Cardiac muscle cell (in vitro differentiated cells and primary cell): ENCODE data around the gene TXNL4A. TPM values are rescaled to one million over a fixed set of nuclear protein-coding genes. Genes with fewer than 3 reads are reported as not detected.
A peak's percentile ranks its signal among the peaks of the same experiment; 100 is the strongest.
"Not testable (repeated sequence)": the region's sequence is repeated elsewhere in the genome, so short reads cannot be mapped to it uniquely, and the experiment has no call there.

Experiments used
- DNase-seq, 2 donors: peaks; one replicate each; pipeline versions ENCODE4 v3.0.0 to v3.0.0-alpha.2; 2010 to 2017; ENCODE audit warnings: low read depth in 1 of 2, low spot score in 1 of 2
- H3K27ac ChIP-seq: fragments of 200-600 bp; sonication (generic); 2 replicates; pipeline ENCODE4 v1.5.1; 2016
- H3K27me3 ChIP-seq: fragments of 200-600 bp; sonication (generic); 2 replicates; pipeline ENCODE4 v1.6.0; 2016; ENCODE audit warnings: control low read depth
- H3K36me3 ChIP-seq: fragments of 200-600 bp; sonication (generic); 2 replicates; pipeline ENCODE4 v1.5.1; 2016; ENCODE audit warnings: control low read depth
- H3K4me1 ChIP-seq: fragments of 200-600 bp; sonication (generic); 2 replicates; pipeline ENCODE4 v1.8.1; 2017; ENCODE audit warnings: low read depth, mild to moderate bottlenecking, mixed run types
- H3K4me3 ChIP-seq: fragments of 200-600 bp; sonication (generic); 2 replicates; pipeline ENCODE4 v1.5.1; 2016; ENCODE audit warnings: mild to moderate bottlenecking
- H3K9me3 ChIP-seq: fragments of 200-600 bp; sonication (generic); 2 replicates; pipeline ENCODE4 v1.5.1; 2017; ENCODE audit warnings: low read depth, mild to moderate bottlenecking, control low read depth
- CTCF ChIP-seq: IDR thresholded peaks from 2 replicates; pipeline ENCODE4 v1.5.1; 2012; ENCODE audit warnings: low read depth, mild to moderate bottlenecking, low read length
- polyA plus RNA-seq: library from polyadenylated mRNA; unstranded; fragments of >200 nt; fragmentation: Nextera tagmentation; extraction: Ambion mirVana; gene quantifications from 2 replicates; pipeline ENCODE4 v1.2.1, GENCODE V29; 2016
- total RNA-seq: library from RNA; depleted of rRNA; stranded (reverse); fragments of >200 nt; gene quantifications from 2 replicates; pipeline ENCODE4 v1.2.3, GENCODE V29; 2016

Gene TXNL4A
- total and polyA plus RNA-seq, 2 experiments from 2014 or later, result 32.2 to 318 TPM

- H3K27me3 ChIP-seq, result no peaks in the 10 kb centered on the region
- no peak for TF ChIP-seq CTCF
- no peaks in the 10 kb centered on the region for H3K36me3 ChIP-seq
- no peaks in the 10 kb centered on the region for H3K9me3 ChIP-seq
- DNase-seq, result no peak
- H3K27ac ChIP-seq, result no peak overlapping the region
- no peaks in the 10 kb centered on the region for H3K4me1 ChIP-seq
- H3K4me3 ChIP-seq, result no peak overlapping the region
Measured at GRCh38 chr18:80004600-80005342, 16.4 kb upstream of the TXNL4A start.

GRCh38 chr18:80002468-80002867 lies 14.1 kb upstream of the TXNL4A start:
- H3K36me3 ChIP-seq, result no peaks in the 10 kb centered on the region
- no peak overlapping the region for H3K27ac ChIP-seq
- no peaks in the 10 kb centered on the region for H3K27me3 ChIP-seq
- H3K4me1 ChIP-seq, result no peaks in the 10 kb centered on the region
- no peak overlapping the region for H3K4me3 ChIP-seq
- no peaks in the 10 kb centered on the region for H3K9me3 ChIP-seq
- no peak for TF ChIP-seq CTCF
- DNase-seq, result no peak

GRCh38 chr18:80000877-80001276 lies 12.5 kb upstream of the TXNL4A start:
- Histone ChIP-seq H3K27ac (no peak overlapping the region), H3K4me3 (no peak overlapping the region), H3K9me3 (no peaks in the 10 kb centered on the region), H3K36me3 (no peaks in the 10 kb centered on the region), H3K4me1 (no peaks in the 10 kb centered on the region), H3K27me3 (no peaks in the 10 kb centered on the region)
- no peak for DNase-seq
- TF ChIP-seq CTCF, result no peak

GRCh38 chr18:79999701-80000100 lies 11.3 kb upstream of the TXNL4A start:
- not testable (repeated sequence) for H3K27me3 ChIP-seq, H3K27ac ChIP-seq, H3K4me3 ChIP-seq, H3K4me1 ChIP-seq, H3K9me3 ChIP-seq, H3K36me3 ChIP-seq, DNase-seq

GRCh38 chr18:79991494-79991893 lies 3.1 kb upstream of the TXNL4A start:
- Histone ChIP-seq H3K4me1 (no peaks in the 10 kb centered on the region), H3K9me3 (no peaks in the 10 kb centered on the region), H3K27me3 (no peaks in the 10 kb centered on the region), H3K36me3 (no peaks in the 10 kb centered on the region), H3K4me3 (no peak overlapping the region), H3K27ac (no peak overlapping the region)
- DNase-seq, result no peak
- TF ChIP-seq CTCF, result no peak

GRCh38 chr18:79989195-79989497 lies 783 bp upstream of the TXNL4A start:
- H3K4me3 ChIP-seq, result peak overlapping the region; percentile 84
- peak overlapping the region; percentile 89 for H3K27ac ChIP-seq
- DNase-seq, result no peak
- TF ChIP-seq CTCF, result no peak
- H3K4me1 ChIP-seq, result no peaks in the 10 kb centered on the region
- H3K27me3 ChIP-seq, result no peaks in the 10 kb centered on the region
- H3K9me3 ChIP-seq, result no peaks in the 10 kb centered on the region
- no peaks in the 10 kb centered on the region for H3K36me3 ChIP-seq
